ENCODE data around the gene AIFM3. TPM values are rescaled to one million over a fixed set of nuclear protein-coding genes. Genes with fewer than 3 reads are reported as not detected.

Gene AIFM3
- total and polyA plus RNA-seq, 7 donors, result 0.66 to 105 (median 1.9) TPM

- TF ChIP-seq EP300 (IDR thresholded peaks at IDR 0.05) (no peak), CTCF (IDR thresholded peaks at IDR 0.05) (no peak), POLR2A (IDR thresholded peaks at IDR 0.05) (no peak), POLR2AphosphoS5 (IDR thresholded peaks at IDR 0.05) (no peak)
- H3K9me3 ChIP-seq, result no peaks in the 10 kb centered on the region
- no peak overlapping the region for H3K4me3 ChIP-seq
- 78 to 90% methylated on average over 27 of the region's 27 CpGs for WGBS, 2 donors
- DNase-seq, result no peak
- intact Hi-C loops (cut with DNase I), result no loop called here
- H3K36me3 ChIP-seq, result no peaks in the 10 kb centered on the region
- no peak overlapping the region for H3K27ac ChIP-seq
- peaks cover 0 to 5% (median 0%) of the 10 kb centered on the region in 4 donors for H3K4me1 ChIP-seq
- peaks cover 0 to 22% (median 15%) of the 10 kb centered on the region in 3 donors for H3K27me3 ChIP-seq
Observed at GRCh38 chr22:21025763-21026755, 59.0 kb downstream of the AIFM3 start.

GRCh38 chr22:21026783-21027692, 60.0 kb downstream of the AIFM3 start:
- peaks cover 0 to 11% (median 5%) of the 10 kb centered on the region in 4 donors for H3K4me1 ChIP-seq
- 74 to 79% methylated on average over 14 of the region's 14 CpGs for WGBS, 2 donors

GRCh38 chr22:21028277-21029251, 61.5 kb downstream of the AIFM3 start:
- Histone ChIP-seq H3K4me1 (peaks cover 0 to 20% (median 10%) of the 10 kb centered on the region in 4 donors), H3K27me3 (peaks cover 4 to 41% (median 31%) of the 10 kb centered on the region in 3 donors), H3K27ac (no peak overlapping the region), H3K9me3 (no peaks in the 10 kb centered on the region), H3K36me3 (no peaks in the 10 kb centered on the region), H3K4me3 (no peak overlapping the region)
- intact Hi-C loops (cut with DNase I), result no loop called here
- TF ChIP-seq EP300 (IDR thresholded peaks at IDR 0.05), result no peak
- no peak for TF ChIP-seq POLR2A (IDR thresholded peaks at IDR 0.05)
- TF ChIP-seq CTCF (IDR thresholded peaks at IDR 0.05), result no peak
- TF ChIP-seq POLR2AphosphoS5 (IDR thresholded peaks at IDR 0.05), result no peak
- 91 to 92% methylated on average over 13 of the region's 13 CpGs for WGBS, 2 donors
- no peak for DNase-seq

More at GRCh38 chr22:21026783-21027692, 60.0 kb downstream of the AIFM3 start:
- H3K36me3 ChIP-seq, result no peaks in the 10 kb centered on the region
- H3K27ac ChIP-seq, result no peak overlapping the region
- H3K4me3 ChIP-seq, result no peak overlapping the region
- TF ChIP-seq POLR2A (IDR thresholded peaks at IDR 0.05) (no peak), POLR2AphosphoS5 (IDR thresholded peaks at IDR 0.05) (no peak), EP300 (IDR thresholded peaks at IDR 0.05) (no peak), CTCF (IDR thresholded peaks at IDR 0.05) (no peak)
- no peaks in the 10 kb centered on the region for H3K9me3 ChIP-seq
- no peak for DNase-seq
- peaks cover 4 to 31% (median 25%) of the 10 kb centered on the region in 3 donors for H3K27me3 ChIP-seq
- intact Hi-C loops (cut with DNase I), result no loop called here
